ENCODE data around the gene YTHDF1.
A peak's percentile ranks its signal among the peaks of the same experiment; 100 is the strongest.

YTHDF1 gene

DNA sequence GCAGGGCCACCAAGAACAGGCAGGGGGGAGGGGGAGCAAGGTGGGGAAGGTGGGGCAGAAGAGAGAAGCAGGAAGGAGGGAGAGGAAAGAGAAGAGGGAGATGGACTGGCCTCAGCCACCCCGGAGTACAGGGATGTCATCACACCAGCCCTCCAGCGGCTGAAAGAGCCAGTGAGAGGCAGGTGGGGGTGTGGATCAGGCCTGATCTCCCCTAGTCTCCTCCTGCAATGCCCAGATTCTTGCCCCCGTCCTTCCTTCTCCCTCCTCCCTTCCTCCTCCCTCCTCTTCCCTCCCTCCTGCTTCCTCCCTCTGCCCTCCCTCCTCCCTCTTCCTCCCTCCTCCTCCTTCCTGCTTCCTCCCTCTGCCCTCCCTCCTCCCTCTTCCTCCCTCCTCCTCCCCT, 61.5 kb downstream of the YTHDF1 start:
- no peak for DNase-seq

DNA sequence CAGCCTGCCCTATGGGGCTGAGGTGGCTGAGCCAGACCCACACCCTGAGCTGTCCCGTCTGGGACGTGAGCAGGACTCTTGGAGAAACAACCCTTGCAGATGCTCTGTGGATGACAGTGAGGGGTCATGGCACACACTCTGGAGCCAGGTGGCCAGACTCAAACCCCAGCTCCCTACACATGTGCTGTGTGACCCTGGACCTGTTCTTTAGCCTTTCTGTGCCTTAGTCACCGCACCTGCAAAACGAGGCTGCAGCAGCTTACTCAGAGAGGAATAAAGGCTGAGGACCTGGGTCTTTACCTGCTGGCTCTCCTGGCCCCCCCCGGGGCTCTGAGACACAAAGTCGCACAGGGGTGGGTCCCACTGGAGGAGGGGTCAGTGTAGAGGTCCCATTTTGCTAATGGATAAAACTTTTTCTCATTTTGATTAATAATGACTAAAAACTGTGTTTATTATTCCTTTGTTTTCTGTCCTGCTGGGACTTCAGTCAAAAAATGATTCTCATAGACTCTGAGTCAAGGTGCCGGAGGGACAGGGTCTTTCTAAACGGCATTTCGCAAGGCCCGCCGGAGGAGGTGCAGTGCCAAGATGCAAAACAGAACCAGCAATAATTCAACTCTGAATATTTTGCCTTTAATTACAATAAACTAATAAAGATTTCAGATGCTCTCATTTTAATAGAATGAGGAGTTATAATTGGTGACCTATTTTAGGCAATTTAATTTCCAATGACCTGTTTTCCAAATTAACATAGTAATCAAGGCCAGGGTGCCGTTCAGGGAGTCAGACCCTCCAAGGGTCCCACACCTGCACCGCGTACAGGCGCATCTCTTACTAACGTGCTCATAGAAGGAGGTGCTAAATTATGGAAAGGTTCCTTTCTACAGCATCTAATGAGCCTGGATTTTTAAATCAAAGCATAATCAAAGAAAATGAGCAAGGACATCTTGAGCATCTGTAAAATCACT, 62.4 kb downstream of the YTHDF1 start:
- no peak for DNase-seq

DNA sequence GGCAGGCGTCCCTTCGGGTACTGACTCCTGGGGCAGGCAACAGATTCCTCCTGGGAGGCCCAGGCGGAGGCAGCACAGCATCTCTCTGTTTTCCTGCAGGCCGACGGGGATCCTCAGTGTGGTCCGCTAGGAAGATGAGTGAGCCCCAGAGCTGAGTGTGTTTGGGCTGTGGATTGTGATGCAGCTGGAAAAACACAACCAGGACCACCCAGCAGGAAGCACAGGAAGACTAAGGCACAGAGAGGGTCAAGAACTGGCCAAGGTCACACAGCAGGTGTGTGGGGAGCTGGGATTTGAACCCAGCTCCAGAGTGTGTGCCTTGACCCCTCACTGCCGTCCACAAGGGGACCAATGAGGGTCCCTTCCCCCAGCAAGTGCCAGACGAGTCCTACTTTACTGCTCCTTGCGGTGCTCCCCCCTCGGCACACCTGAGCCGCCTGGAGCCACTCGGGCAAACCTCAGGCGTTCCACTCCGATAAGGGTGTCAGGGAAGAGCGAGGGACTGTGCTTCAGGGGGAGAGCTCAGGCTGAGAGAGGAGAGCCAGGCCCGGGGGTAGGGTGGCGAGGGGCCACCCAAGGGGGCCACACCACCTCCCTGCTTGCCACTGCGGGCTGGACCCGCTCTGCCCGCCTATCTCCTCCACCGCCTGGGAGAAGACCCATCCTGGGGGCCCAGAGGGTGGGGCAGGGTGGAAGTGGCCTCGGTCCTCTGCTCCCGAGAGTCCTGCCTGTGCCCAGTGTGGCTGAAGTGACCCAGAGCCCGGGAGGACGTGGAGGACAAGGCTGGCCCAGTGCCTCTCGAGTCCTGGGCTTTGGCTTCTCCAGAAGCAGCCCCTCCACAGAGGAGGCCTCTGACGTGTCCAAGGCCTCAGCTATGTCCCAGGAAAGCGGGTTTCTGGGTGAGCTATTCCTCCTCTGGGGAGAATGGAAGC, 63.3 kb downstream of the YTHDF1 start:
- DNase-seq: no peak

DNA sequence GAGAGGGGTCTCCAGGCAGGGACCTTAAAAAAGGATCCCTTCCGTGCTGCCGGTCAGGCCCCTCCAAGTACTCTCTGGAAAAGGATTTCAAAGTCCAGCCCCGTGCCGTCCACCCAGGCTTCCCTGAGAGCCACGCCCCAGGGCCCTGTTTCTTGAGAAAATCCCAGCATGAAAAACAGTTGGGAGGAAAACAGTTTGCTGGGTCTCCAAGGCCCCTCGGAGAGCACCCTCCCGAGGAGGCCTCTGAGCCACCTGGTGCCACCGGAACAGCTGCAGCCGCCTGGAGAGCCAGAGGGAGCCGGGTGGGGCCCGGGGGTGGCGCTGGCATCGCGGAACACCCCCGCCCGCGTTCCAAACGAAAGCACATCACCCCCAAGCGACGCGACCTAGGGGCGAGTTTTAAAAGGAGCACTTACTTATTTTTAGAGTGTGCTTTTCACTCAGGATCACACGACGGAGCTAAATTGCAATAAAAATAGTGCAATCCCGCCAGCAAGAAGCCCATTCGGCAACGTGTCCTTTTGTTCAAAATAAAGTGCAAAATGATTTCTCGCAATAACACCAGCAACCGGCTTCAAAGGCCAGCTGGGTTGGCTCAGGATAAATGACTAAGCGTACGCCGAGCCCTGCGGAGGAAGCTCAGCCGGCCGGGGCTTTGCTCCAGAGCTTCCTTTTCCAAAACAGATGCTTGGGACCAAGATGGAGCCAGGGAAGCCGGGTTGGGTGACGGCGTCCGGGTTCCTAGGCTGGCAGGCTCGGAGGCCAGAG, 64.2 kb downstream of the YTHDF1 start:
- peak; percentile 35 for DNase-seq

DNA sequence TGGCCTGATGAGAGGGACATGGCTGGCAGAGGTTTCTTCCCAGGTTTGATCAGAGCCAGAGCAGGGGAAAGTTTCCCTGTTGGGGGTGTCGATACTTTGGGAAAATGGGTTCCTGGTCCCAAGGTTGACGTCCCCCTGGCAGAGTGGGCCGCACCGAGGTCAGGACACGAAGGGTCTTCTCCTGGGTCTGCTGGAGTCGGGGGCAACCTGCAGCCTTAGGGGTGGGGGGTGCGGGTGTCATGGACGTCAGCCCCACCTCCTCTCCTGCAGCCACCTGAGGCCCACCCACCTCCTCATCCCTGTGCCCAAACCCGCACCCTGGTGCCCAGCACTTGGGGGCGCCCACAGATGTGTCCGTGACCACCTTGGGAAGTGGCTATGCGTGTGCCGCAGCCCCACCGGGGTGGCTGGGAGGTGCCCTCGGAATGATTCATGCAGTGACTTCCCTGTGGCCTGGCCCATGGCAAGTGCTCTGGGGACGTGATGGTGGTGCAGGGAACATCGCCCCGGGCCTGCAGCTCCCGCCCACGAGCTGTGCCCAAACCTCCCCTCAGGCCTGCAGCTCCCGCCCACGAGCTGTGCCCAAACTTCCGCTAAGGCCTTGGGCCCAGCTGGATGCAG, 64.9 kb downstream of the YTHDF1 start:
- DNase-seq: no peak

DNA sequence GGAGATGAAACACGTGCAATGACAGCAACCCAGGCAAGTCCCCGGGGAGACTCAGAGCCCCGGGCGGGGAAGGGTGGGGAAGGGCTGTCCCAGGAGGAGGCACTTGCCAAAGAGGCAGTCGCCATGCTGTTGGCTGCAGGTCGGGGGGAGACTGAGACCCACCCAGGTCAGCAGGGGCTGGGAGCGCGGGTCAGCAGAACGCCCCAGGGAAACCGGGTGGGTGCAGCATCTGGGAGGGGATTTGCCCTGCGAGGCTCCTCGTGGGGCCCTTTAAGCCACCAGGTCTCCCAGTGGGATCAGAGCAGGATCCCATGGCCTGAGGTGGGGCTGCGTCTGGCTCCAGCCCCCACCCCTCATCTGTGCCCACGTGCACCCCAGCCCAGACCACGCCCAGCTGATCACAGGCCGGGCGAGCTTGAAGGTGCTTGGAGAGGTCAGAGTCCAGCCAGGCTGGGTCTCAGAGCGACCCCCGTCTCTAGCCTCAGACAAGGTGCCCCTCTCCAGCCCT, 65.5 kb downstream of the YTHDF1 start:
- DNase-seq: no peak

DNA sequence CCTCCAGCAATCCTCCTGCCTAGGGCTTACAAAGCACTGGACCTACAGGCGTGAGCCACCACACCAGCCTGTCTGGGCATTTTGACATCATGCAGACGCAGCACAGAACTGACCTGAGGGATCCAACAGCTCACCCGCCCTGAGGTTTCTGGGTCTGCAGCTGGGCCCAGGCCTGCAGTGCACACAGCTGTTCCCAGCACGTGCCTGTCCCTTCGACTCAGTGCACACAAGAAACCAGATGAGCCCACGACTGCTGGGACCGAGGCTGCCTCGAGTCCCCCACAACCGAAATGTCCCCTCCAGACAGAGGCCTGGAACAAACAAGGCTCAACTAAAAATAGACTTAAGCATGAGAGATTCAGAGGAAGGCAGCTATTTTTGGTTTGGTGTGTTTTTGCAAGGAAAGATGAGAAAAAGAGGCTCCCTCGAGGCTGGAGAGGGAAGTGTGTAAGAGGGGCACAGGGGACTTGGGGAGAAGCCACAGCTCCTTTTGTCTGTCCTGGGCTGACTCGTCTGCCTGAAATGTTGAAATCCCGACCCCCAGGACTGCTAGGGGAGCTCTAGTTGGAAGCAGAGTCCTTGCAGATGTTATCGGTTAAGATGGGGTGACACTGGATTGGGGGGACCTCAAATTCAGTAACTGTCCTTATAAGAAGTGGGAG, 66.3 kb downstream of the YTHDF1 start:
- DNase-seq: no peak

DNA sequence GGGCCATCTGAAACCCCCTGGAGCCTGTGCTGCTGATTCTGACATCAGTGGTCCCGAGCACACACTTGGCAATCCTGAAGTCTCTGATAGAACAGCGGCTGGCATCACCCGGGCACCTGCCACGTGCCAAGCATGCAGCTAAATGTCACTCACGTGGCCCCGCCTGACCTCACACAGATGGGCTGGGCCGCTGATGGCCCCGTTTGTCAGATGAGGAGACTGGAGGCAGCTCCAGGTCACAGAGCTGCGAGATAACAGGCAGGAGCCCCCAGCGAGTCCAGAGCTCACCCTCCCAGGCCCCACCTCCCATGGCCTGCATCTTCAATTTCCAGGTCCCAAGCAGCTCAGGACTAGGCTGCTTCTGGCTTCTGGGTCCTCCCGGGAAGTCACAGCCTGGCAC, 67.2 kb downstream of the YTHDF1 start:
- DNase-seq: no peak

DNA sequence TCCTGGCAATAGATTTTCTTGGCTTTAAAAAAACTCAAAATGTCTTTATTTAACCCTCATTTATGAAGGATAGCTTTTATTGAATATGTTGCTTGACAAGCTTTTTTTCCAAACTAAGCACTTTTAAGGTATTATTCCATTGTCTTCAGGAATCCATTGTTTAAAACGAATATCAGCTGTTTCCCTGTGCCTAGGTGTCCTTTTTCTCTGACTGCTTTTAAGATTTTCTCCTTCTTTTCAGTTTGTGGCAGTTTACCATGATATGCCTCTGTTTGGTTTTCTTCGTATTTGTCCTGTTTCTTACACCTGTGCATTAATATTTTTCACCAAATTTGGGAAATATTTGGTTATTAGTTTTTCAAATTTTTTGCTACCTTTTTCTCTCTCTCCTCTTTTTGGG, 68.4 kb downstream of the YTHDF1 start:
- DNase-seq: no peak
